Measurements from ENCODE around the gene TRPC6.

- TF ChIP-seq CTCF (conservative IDR thresholded peaks at IDR 0.05; ENCODE audit: low read length) (peak; percentile 59), EZH2phosphoT487 (IDR thresholded peaks at IDR 0.05; ENCODE audit: borderline replicate concordance) (no peak)
These were observed 154.9 kb downstream of the TRPC6 start for GRCh38 chr11:101428918-101429317.
